GM19238 (cell line): ENCODE data around the gene GPS1.

Source experiments
- DNase-seq: peaks from one replicate; pipeline ENCODE4 v3.0.0; 2011; ENCODE audit warnings: low spot score; ENCODE audit not compliant: insufficient read length

The GPS1 gene

GRCh38 chr17:82014432-82014831, 37.3 kb upstream of the GPS1 start:
- DNase-seq, result no peak

- no peak for DNase-seq
These were observed 36.8 kb upstream of the GPS1 start for GRCh38 chr17:82014971-82015310.

- DNase-seq, result no peak
These were observed 36.3 kb upstream of the GPS1 start for GRCh38 chr17:82015311-82015971.

GRCh38 chr17:82016061-82016874, 35.4 kb upstream of the GPS1 start:
- DNase-seq, result no peak

DNA sequence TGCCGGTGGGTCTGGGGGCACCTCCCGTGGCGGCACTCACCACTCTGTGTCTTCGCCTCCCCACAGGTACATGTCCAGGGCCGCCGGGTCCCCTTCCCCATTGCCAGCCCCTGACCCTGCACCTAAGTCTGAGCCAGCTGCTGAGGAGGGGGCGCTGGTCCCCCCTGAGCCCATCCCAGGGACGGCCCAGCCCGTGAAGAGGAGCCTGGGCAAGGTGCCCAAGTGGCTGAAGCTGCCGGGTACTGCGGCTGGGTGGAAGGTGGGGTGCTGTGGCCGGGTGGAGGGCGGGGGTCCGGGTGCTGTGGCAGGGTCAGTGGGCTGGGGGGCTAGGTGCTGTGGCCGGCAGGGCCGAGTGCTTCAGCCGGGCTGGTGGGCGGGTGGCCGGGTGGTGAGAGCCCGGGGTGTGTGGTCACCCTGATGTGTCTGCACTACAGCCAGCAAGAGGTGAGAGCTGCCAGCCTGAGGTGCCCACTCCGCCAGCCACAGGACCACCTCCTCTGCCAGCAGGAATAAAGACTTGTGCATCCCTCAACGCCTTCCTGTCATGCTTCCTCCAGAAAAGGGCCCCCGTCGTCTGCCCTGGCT, 34.7 kb upstream of the GPS1 start:
- no peak for DNase-seq

DNA sequence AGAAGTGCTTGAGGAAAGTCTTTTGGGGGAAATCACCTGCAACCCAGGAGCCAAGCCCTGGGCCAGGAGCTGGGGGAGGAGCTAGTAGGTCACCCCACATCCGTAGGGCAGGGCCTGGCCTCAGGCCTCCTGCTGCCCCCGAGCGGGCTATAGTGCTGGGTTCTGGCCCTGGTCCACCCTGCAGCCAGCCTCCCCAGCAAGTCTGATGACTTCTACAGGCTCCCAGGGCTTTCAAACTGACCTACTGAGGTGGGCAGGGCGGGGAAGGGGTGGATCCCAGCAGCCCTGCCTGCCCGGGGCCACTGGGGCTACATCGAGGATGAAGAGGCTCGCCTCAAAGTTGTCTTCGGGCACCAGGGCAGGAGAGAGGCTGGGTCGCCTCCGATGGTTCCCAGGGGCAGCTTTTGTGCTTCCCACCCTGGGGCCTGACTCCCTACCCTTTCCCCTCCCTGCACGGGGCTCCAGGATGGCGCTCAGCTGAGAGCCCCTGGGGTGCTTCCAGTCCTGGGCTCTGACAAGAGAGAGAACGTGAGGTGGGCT, 34.0 kb upstream of the GPS1 start:
- no peak for DNase-seq

DNA sequence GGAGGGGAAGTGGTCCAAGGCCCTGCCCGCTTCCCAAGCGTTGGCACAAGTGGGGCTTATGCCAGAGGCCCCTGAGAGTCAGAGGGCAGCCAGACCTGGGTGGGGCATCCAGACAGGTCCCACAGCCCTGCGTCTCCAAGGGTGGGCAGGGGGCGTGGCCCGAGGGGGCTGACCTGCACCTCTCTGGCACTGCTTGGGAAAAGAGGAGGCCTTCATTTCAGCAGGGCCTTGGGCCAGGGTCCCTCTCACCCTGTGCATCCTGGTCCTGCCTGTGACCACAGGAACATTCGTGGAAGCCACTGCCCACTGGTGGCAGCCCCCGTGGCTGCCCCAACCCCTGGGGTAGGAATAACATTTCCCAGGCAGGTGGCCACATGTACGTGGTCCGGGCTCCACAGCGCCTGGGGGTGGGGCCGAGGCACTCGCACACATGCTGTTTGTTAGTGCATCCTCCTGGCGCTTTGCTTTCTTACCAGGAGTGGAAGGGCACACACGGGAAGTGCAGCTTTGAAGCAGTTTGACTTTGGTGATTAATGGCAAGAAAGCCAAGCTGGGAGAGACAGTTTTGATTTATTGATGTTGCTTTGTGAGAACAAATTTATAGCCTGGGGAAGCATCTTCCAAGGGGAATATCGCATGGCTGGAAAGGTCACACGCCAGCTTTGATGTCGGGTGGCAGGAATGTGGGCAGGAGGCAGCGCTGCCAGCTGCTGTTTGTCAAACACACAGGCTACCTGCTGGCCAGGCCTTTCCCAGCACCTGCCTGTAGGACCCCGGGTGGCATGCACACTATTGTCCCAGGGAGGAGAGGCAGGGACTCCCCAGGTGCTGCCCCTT, 33.3 kb upstream of the GPS1 start:
- no peak for DNase-seq

- DNase-seq, result no peak
These were observed 32.6 kb upstream of the GPS1 start for GRCh38 chr17:82018989-82019689.

DNA sequence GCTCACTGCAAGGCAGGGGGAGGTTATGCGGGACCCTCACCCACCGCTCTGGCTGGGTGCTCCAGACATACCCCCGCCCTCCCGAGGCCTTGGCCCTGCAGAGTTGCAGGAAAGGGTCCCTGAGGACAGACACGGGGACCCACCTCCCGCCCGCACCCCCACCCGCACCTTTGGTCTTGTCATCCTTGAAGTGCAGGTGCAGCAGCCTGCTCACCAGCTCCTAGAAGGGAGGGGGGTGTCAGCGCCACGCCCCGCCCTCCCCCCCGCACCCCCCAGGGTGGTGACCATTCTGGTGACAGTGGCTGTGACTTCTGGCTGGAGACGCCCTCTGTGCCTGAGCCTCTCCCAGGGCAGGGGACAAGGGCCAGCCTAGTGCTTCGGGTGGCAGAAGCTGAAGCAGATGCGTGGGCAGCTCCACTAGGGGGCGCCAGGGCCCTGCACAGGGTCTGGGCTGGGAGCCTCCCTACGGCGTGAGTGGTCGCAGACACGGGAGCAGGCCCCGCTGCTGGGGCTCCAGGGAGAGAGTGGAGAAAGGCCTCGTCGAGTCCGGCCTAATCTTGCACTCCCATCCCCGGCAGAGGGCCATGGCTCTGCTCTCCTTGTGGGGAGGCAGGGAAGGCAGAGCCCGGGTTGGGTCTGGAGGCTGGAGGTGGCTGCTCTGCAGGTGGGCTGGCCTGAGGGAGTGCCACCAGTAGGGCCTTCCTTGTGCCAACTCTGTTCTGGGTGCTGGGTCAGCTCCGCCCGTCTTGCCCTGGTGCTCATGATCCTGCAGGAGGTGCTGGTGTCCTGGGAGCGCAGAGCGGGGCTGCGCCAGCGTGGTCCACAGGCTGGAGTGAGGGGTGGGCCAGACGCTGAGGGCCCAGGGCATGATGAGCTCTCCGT, 31.8 kb upstream of the GPS1 start:
- peak; percentile 70 for DNase-seq

- no peak for DNase-seq
These were observed 31.1 kb upstream of the GPS1 start for GRCh38 chr17:82020572-82021106.

- peak; percentile 48 for DNase-seq
These were observed 30.4 kb upstream of the GPS1 start for GRCh38 chr17:82021107-82021899.

GRCh38 chr17:82021900-82022309, 29.8 kb upstream of the GPS1 start:
- no peak for DNase-seq

DNA sequence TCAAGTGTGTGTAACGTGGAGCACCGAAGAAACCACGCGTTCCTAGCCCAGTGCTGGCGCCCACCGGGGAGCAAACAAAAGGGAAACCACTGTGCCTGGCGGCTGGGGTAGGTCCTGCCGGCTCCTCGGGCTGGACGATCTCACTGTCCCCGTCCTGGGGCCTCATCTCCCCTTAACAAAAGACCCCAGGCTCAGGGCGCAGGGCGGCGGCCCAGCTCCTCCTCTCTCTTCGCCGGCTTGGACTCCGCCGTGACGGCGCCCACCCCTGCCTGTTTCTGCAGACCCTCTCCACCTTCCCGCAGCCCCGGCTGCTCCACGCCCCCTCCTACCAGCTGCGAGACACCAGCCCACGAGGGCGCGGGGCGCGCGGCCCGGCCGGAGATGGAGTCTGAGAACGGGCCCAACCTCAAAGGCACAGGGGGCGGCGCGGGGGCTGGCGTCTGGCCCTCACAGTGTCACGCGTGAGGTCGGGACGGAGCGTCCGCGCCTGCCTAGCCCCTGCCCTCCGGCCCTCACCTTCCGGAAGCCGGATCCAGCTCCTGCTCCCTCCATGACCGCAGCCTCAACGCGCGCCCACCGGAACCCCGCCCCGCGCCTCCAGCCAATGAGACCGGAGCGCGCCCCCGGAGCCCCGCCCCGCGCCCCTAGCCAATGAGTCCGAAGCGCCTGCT, 29.3 kb upstream of the GPS1 start, which contains the start of gene CENPX:
TSS of gene CENPX (minus strand) at position 569 of the 671 bp plus-strand sequence. CDS start at position 552, 17 bp downstream.
- no peak for DNase-seq

DNA sequence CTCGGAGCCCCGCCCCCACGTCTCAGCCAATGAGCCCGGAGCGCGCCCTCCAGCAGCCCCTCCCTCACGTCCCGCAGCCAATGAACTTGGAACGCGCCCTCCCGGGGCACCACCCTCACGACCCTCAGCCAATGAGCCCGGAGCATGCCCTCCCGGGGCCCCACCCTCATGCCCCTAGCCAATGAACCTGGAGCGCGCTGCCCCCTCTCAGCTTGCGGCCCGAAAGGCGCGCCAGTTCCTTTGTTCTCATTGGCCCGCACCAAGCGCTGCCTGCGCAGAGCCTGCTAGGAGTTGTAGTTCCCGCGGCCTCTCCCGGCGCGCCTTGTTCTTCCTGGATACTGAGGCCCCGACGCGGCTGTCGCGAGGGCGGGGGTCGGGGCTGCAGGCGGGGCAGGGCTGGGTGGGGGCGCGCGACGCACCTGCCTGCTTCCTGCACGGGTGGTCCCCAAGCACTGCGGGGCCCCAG, 28.7 kb upstream of the GPS1 start, which contains the start of gene LRRC45:
TSS of gene LRRC45 (plus strand) at position 325 of the 466 bp plus-strand sequence. CDS start 339 bp downstream, outside the sequence.
- DNase-seq, result peak; percentile 100

DNA sequence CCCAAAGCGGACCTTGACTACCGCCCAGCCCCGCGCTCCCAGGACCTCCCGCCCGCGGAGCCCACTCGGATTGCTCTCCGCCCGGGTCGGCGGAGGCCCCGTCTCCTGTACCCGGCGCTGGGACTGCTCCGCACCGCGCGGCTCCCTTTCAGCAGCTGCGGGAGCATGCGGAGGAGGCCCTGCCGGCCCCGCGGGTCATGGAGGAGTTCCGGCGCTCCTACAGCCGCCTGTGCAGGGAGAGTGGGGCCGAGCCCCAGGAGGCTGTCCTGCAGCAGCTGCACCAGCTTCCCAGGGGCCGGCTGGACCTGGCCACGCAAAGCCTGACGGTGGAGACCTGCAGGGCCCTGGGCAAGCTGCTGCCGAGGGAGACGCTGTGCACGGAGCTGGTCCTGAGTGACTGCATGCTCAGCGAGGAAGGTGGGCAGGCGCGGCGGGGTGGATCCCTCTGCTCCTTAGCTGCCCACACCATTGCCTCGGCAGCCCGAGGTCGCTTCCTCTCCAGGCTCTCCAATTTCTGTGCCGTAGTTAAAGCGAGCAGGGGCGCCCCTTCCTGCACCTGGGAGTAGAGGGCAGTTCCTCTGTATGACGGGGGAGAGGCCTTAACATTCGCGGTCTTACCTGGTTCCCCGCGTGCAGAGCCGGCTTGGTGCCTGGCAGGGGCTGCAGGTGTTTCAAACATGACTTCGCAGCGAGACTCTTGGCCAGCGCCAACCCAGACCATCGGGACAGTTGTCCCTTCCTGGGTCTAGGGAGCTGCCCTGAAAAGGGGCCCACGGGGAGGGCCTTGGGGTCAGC, 28.1 kb upstream of the GPS1 start:
- peak; percentile 44 for DNase-seq

DNA sequence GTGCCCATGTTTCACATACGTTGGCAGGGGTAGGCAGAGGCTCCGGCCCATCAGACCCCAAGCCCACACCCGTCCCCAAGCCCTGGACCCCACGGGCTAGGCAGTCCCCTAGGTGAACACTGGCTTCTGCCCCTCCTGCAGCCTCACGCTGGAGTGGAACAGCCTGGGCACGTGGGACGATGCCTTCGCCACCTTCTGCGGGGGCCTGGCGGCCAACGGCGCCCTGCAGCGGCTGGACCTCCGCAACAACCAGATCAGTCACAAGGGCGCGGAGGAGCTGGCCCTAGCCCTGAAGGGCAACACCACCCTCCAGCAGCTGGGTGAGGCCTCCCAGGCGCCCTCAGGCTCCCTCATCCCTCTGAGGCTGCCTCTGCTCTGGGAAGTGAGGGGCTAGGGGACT, 26.8 kb upstream of the GPS1 start:
- DNase-seq, result no peak
